A549 (cell line): ENCODE results near the gene EZH1. TPM values are rescaled to one million over a fixed set of nuclear protein-coding genes. Genes with fewer than 3 reads are reported as not detected.

Experiments
- ATAC-seq, 2 experiments: fragments of 200-7000 bp in 1 of 2; fragments of >200 bp in 1 of 2; cut with Nextera tagmentation in 1 of 2; cut with Tn5 transposase in 1 of 2; 3 replicates each; pipeline versions ENCODE4 v1.8.0 to v1.9.1; 2018 to 2020; ENCODE audit warnings: mild to moderate bottlenecking in 1 of 2, moderate library complexity in 1 of 2
- CTCF ChIA-PET: fragments of 300-600 bp; sonication (Branson Sonifier 250); formaldehyde crosslinking; extraction: SDS; loops from one replicate; lab custom pipeline; 2021; ENCODE audit warnings: antibody characterized with exemption, inconsistent platforms; lab: Yijun Ruan, JAX
- POLR2A ChIA-PET: fragments of 350-600 bp; formaldehyde crosslinking; extraction: SDS; loops from one replicate; lab custom pipeline; 2021; ENCODE audit warnings: antibody characterized with exemption, inconsistent platforms; lab: Yijun Ruan, JAX
- DNase-seq, 2 experiments: peaks; one replicate each; pipeline versions ENCODE4 v3.0.0 to v3.0.0-alpha.2; 2011 to 2016; ENCODE audit warnings: low read depth in 1 of 2, low spot score in 1 of 2
- FAIRE-seq: peaks from 2 replicates; lab custom pipeline; 2011; peaks lifted over from hg19 to GRCh38; lab: Jason Lieb, UNC
- H3K27ac ChIP-seq, 2 experiments: fragments of >200 bp; sonication (Bioruptor Twin); formaldehyde crosslinking; 3 replicates each; pipeline ENCODE4 v1.5.1; 2016 to 2017
- H3K4me1 ChIP-seq: fragments of >200 bp; sonication (Bioruptor Twin); formaldehyde crosslinking; 3 replicates; pipeline ENCODE4 v1.6.1; 2016
- H3K4me2 ChIP-seq: fragments of >200 bp; sonication (Bioruptor Twin); formaldehyde crosslinking; 3 replicates; pipeline ENCODE4 v1.6.1; 2016
- H3K4me3 ChIP-seq: fragments of >200 bp; sonication (Bioruptor Twin); formaldehyde crosslinking; 3 replicates; pipeline ENCODE4 v1.5.1; 2016
- H3K9me3 ChIP-seq: fragments of >200 bp; sonication (Bioruptor Twin); formaldehyde crosslinking; 3 replicates; pipeline ENCODE4 v1.6.1; 2016
- BHLHE40 ChIP-seq: IDR thresholded peaks from 2 replicates; pipeline ENCODE4 v1.6.1; 2012; ENCODE audit warnings: low read depth, low read length, inconsistent platforms
- CEBPB ChIP-seq, 2 experiments: fragments of >200 bp in 1 of 2; sonication (Bioruptor Twin) in 1 of 2; formaldehyde crosslinking in 1 of 2; IDR thresholded peaks; 2 replicates each; pipeline ENCODE4 v1.6.1; 2012 to 2016
- CHD4 ChIP-seq: fragments of 200-600 bp; sonication (generic); IDR thresholded peaks from 2 replicates; pipeline ENCODE4 v1.6.1; 2016; ENCODE audit warnings: antibody characterized with exemption, mild to moderate bottlenecking, borderline replicate concordance
- FOSB ChIP-seq: fragments of 250-450 bp; sonication (Bioruptor Pico); IDR thresholded peaks from 2 replicates; pipeline ENCODE4 v1.5.0; 2020; ENCODE audit warnings: mild to moderate bottlenecking, moderate library complexity
- FOSL2 ChIP-seq, 2 experiments: fragments of 450-650 bp in 1 of 2; fragments of >200 bp in 1 of 2; sonication (Bioruptor Twin) in 1 of 2; formaldehyde crosslinking; IDR thresholded peaks; 2 replicates each; pipeline versions ENCODE4 v1.5.0 to v1.6.1; 2016 to 2020; ENCODE audit warnings: mild to moderate bottlenecking in 1 of 2, moderate library complexity in 1 of 2
- FOXS1 ChIP-seq: fragments of 250-450 bp; sonication (Bioruptor Pico); IDR thresholded peaks from 2 replicates; pipeline ENCODE4 v1.5.0; 2020; ENCODE audit warnings: mild to moderate bottlenecking, moderate library complexity
- HDAC2 ChIP-seq: fragments of 200-600 bp; sonication (generic); IDR thresholded peaks from 2 replicates; pipeline ENCODE4 v1.6.1; 2016
- HEYL ChIP-seq: fragments of 250-450 bp; sonication (Bioruptor Pico); IDR thresholded peaks from 2 replicates; pipeline ENCODE4 v1.8.0; 2021; ENCODE audit warnings: mild to moderate bottlenecking, moderate library complexity
- HOXB13 ChIP-seq: fragments of 250-450 bp; sonication (Bioruptor Pico); IDR thresholded peaks from 2 replicates; pipeline ENCODE4 v1.5.0; 2020; ENCODE audit warnings: low read depth, mild to moderate bottlenecking, moderate library complexity
- MYC ChIP-seq: IDR thresholded peaks from 2 replicates; pipeline ENCODE4 v1.6.1; 2012; ENCODE audit warnings: mild to moderate bottlenecking, inconsistent platforms, low read length, improper control_type of control experiment, borderline replicate concordance
- NPAS2 ChIP-seq: fragments of 250-450 bp; sonication (Bioruptor Pico); IDR thresholded peaks from 2 replicates; pipeline ENCODE4 v1.8.0; 2022; ENCODE audit warnings: mild to moderate bottlenecking, moderate library complexity, borderline replicate concordance
- RARB ChIP-seq: fragments of 250-450 bp; sonication (Bioruptor Pico); IDR thresholded peaks from 2 replicates; pipeline ENCODE4 v1.8.0; 2021; ENCODE audit warnings: mild to moderate bottlenecking, moderate library complexity
- RNF2 ChIP-seq: fragments of 200-600 bp; sonication (generic); IDR thresholded peaks from 2 replicates; pipeline ENCODE4 v1.6.1; 2016; ENCODE audit warnings: low read depth, mild to moderate bottlenecking, antibody characterized with exemption, moderate library complexity, borderline replicate concordance
- ZNF302 ChIP-seq: fragments of 250-450 bp; sonication (Bioruptor Pico); IDR thresholded peaks from 2 replicates; pipeline ENCODE4 v1.9.0; 2021; ENCODE audit warnings: inconsistent platforms, mild to moderate bottlenecking, moderate library complexity
- ZSCAN20 ChIP-seq: fragments of 250-450 bp; sonication (Bioruptor Pico); IDR thresholded peaks from 2 replicates; pipeline ENCODE4 v1.8.0; 2022; ENCODE audit warnings: mild to moderate bottlenecking, moderate library complexity
- WGBS: methylation state at CpG from one replicate; pipeline ENCODE4 v1.1.6; 2017; ENCODE audit errors: missing lambda C conversion rate; 5-methylcytosine and 5-hydroxymethylcytosine counted together
- polyA plus RNA-seq, 4 experiments: library from polyadenylated mRNA; depleted of rRNA in 3 of 4; stranded (reverse); fragments of >200 nt; fragmentation: RNase III in 1 of 4; extraction: RNeasy Plus Mini Kit Qiagen cat#74134 plus additional on column Dnase treatment in 1 of 4; gene quantifications; 2 replicates in 3 of 4; 3 replicates in 1 of 4; pipeline ENCODE4 v1.2.3, GENCODE V29; 2011 to 2017
- TF ChIP-seq, protein P1 (sequence below): fragments of 200-600 bp; sonication (generic); IDR thresholded peaks from 2 replicates; pipeline ENCODE4 v1.6.1; 2016; ENCODE audit warnings: antibody characterized with exemption, mild to moderate bottlenecking, moderate library complexity
- TF ChIP-seq, protein P2 (sequence below): fragments of >200 bp; sonication (Bioruptor Twin); formaldehyde crosslinking; IDR thresholded peaks from 2 replicates; pipeline ENCODE4 v1.6.1; 2016
- TF ChIP-seq, protein P3 (sequence below): fragments of >200 bp; sonication (Bioruptor Twin); formaldehyde crosslinking; IDR thresholded peaks from 3 replicates; pipeline ENCODE4 v1.6.1; 2016
- TF ChIP-seq, protein P4 (sequence below): IDR thresholded peaks from 2 replicates; pipeline ENCODE4 v1.6.1; 2012
- TF ChIP-seq, protein P5 (sequence below): fragments of 250-450 bp; sonication (Bioruptor Pico); IDR thresholded peaks from 2 replicates; pipeline ENCODE4 v1.5.0; 2021; ENCODE audit warnings: mild to moderate bottlenecking, moderate library complexity, borderline replicate concordance

EZH1 gene
- polyA plus RNA-seq, 2 of the 4 experiments (the other 2 are of a cell fraction): 20.1 to 41.1 TPM

DNA sequence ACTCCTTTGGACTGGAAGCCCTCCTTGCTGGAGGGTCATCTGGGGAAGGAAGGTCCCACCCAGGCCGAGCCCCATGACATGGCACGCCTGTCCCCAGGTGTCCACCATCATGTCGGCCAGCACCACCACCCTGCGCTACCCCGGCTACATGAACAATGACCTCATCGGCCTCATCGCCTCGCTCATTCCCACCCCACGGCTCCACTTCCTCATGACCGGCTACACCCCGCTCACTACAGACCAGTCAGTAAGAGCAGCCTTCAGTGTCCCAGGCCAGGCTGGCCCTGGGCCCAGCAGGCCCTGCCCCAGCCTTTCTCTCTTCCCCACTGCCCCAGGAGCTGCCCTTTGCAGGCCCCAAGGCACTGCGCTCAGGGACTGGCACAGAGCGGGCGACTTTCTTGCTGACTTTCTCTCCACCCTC is 79.2 kb downstream of the EZH1 start:
- ChIA-PET POLR2A (no interaction called here), CTCF (interaction anchor here (0.6 kb wide), 1 partner anchor 9 kb away, joined by 3 read pairs; no protein-coding TSS in a partner anchor)
- no peak overlapping the region for H3K4me2 ChIP-seq
- H3K27ac ChIP-seq: no peak overlapping the region
- DNase-seq (no peak), ATAC-seq (no peak), FAIRE-seq (no peak)
- no peaks in the 10 kb centered on the region for H3K9me3 ChIP-seq
- peaks cover 40% of the 10 kb centered on the region for H3K4me1 ChIP-seq
- TF ChIP-seq, protein P1, sequence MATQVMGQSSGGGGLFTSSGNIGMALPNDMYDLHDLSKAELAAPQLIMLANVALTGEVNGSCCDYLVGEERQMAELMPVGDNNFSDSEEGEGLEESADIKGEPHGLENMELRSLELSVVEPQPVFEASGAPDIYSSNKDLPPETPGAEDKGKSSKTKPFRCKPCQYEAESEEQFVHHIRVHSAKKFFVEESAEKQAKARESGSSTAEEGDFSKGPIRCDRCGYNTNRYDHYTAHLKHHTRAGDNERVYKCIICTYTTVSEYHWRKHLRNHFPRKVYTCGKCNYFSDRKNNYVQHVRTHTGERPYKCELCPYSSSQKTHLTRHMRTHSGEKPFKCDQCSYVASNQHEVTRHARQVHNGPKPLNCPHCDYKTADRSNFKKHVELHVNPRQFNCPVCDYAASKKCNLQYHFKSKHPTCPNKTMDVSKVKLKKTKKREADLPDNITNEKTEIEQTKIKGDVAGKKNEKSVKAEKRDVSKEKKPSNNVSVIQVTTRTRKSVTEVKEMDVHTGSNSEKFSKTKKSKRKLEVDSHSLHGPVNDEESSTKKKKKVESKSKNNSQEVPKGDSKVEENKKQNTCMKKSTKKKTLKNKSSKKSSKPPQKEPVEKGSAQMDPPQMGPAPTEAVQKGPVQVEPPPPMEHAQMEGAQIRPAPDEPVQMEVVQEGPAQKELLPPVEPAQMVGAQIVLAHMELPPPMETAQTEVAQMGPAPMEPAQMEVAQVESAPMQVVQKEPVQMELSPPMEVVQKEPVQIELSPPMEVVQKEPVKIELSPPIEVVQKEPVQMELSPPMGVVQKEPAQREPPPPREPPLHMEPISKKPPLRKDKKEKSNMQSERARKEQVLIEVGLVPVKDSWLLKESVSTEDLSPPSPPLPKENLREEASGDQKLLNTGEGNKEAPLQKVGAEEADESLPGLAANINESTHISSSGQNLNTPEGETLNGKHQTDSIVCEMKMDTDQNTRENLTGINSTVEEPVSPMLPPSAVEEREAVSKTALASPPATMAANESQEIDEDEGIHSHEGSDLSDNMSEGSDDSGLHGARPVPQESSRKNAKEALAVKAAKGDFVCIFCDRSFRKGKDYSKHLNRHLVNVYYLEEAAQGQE: no peak
- TF ChIP-seq ZSCAN20 (CRISPR knock-in tag) (no peak), FOXS1 (no peak), BHLHE40 (no peak), HEYL (CRISPR knock-in tag) (no peak), HOXB13 (CRISPR knock-in tag) (no peak), ZNF302 (CRISPR knock-in tag) (no peak), FOSB (CRISPR knock-in tag) (no peak), FOSL2 (IDR thresholded peaks at IDR 0.05) (no peak), FOSL2 (CRISPR knock-in tag; IDR thresholded peaks at IDR 0.05) (no peak), CHD4 (no peak), MYC (no peak), CEBPB (IDR thresholded peaks at IDR 0.05) (no peak), RNF2 (no peak), HDAC2 (no peak), NPAS2 (CRISPR knock-in tag) (no peak), RARB (no peak)
- TF ChIP-seq, protein P2, sequence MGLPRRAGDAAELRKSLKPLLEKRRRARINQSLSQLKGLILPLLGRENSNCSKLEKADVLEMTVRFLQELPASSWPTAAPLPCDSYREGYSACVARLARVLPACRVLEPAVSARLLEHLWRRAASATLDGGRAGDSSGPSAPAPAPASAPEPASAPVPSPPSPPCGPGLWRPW: no peak
- TF ChIP-seq, protein P3, sequence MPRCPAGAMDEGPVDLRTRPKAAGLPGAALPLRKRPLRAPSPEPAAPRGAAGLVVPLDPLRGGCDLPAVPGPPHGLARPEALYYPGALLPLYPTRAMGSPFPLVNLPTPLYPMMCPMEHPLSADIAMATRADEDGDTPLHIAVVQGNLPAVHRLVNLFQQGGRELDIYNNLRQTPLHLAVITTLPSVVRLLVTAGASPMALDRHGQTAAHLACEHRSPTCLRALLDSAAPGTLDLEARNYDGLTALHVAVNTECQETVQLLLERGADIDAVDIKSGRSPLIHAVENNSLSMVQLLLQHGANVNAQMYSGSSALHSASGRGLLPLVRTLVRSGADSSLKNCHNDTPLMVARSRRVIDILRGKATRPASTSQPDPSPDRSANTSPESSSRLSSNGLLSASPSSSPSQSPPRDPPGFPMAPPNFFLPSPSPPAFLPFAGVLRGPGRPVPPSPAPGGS: no peak
- TF ChIP-seq, protein P4, sequence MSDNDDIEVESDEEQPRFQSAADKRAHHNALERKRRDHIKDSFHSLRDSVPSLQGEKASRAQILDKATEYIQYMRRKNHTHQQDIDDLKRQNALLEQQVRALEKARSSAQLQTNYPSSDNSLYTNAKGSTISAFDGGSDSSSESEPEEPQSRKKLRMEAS: no peak
- TF ChIP-seq, protein P5, sequence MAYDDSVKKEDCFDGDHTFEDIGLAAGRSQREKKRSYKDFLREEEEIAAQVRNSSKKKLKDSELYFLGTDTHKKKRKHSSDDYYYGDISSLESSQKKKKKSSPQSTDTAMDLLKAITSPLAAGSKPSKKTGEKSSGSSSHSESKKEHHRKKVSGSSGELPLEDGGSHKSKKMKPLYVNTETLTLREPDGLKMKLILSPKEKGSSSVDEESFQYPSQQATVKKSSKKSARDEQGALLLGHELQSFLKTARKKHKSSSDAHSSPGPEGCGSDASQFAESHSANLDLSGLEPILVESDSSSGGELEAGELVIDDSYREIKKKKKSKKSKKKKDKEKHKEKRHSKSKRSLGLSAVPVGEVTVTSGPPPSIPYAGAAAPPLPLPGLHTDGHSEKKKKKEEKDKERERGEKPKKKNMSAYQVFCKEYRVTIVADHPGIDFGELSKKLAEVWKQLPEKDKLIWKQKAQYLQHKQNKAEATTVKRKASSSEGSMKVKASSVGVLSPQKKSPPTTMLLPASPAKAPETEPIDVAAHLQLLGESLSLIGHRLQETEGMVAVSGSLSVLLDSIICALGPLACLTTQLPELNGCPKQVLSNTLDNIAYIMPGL (CRISPR knock-in tag): no peak
- TF ChIP-seq, all 56 proteins: peak for 0
- no peak overlapping the region for H3K4me3 ChIP-seq
- 91% methylated on average over 14 of the region's 14 CpGs for WGBS
